Smooth muscle cell (in vitro differentiated cells): ENCODE data around the gene ACLY. TPM values are rescaled to one million over a fixed set of nuclear protein-coding genes. Genes with fewer than 3 reads are reported as not detected.
"Not testable (repeated sequence)": the region's sequence is repeated elsewhere in the genome, so short reads cannot be mapped to it uniquely, and the experiment has no call there.

Source experiments
- DNase-seq: peaks from one replicate; lab custom pipeline; 2025; ENCODE audit not compliant: unreplicated experiment; lab: John Stamatoyannopoulos, UW
- H2AFZ ChIP-seq: fragments of 200-600 bp; sonication (generic); 2 replicates; pipeline ENCODE4 v1.6.0; 2016; ENCODE audit warnings: antibody characterized with exemption, low read depth, mild to moderate bottlenecking
- H3F3A ChIP-seq: fragments of 200-600 bp; sonication (generic); 2 replicates; pipeline ENCODE4 v1.6.0; 2017; ENCODE audit warnings: antibody characterized with exemption, low read depth
- H3K27ac ChIP-seq: fragments of 200-600 bp; sonication (generic); 2 replicates; pipeline ENCODE4 v1.5.1; 2016; ENCODE audit warnings: low read depth, mild to moderate bottlenecking
- H3K27me3 ChIP-seq: fragments of 200-600 bp; sonication (generic); 2 replicates; pipeline ENCODE4 v1.6.1; 2016; ENCODE audit warnings: low read depth, mild to moderate bottlenecking
- H3K36me3 ChIP-seq: fragments of 200-600 bp; sonication (generic); 2 replicates; pipeline ENCODE4 v1.5.1; 2016; ENCODE audit warnings: low read depth
- H3K4me1 ChIP-seq: fragments of 200-600 bp; sonication (generic); 2 replicates; pipeline ENCODE4 v1.5.1; 2016; ENCODE audit warnings: low read depth
- H3K4me2 ChIP-seq: fragments of 200-600 bp; sonication (generic); 2 replicates; pipeline ENCODE4 v1.6.0; 2016; ENCODE audit warnings: mild to moderate bottlenecking
- H3K4me3 ChIP-seq: fragments of 200-600 bp; sonication (generic); 2 replicates; pipeline ENCODE4 v1.5.1; 2016; ENCODE audit warnings: mild to moderate bottlenecking
- H3K79me2 ChIP-seq: fragments of 200-600 bp; sonication (generic); 2 replicates; pipeline ENCODE4 v1.6.0; 2016; ENCODE audit warnings: low read depth, mild to moderate bottlenecking
- H3K9ac ChIP-seq: fragments of 200-600 bp; sonication (generic); 2 replicates; pipeline ENCODE4 v1.6.0; 2016; ENCODE audit warnings: low read depth
- H3K9me3 ChIP-seq: fragments of 200-600 bp; sonication (generic); replicated peaks from 2 replicates; pipeline ENCODE4 v1.5.1; 2016; ENCODE audit warnings: low read depth
- H4K20me1 ChIP-seq: fragments of 200-600 bp; sonication (generic); 2 replicates; pipeline ENCODE4 v1.6.0; 2016; ENCODE audit warnings: low read depth
- CTCF ChIP-seq: fragments of 200-600 bp; sonication (generic); IDR thresholded peaks from 2 replicates; pipeline ENCODE4 v1.5.1; 2017; ENCODE audit warnings: borderline replicate concordance, mild to moderate bottlenecking, antibody characterized with exemption; ENCODE audit not compliant: insufficient read depth, poor library complexity, severe bottlenecking
- WGBS: methylation state at CpG from one replicate; pipeline ENCODE4 v1.1.7; 2016; ENCODE audit warnings: low lambda C conversion rate; 5-methylcytosine and 5-hydroxymethylcytosine counted together
- polyA plus RNA-seq: library from polyadenylated mRNA; unstranded; fragments of >200 nt; fragmentation: Nextera tagmentation; extraction: Ambion mirVana; gene quantifications from 2 replicates; pipeline ENCODE4 v1.2.1, GENCODE V29; 2016
- total RNA-seq: library from RNA; depleted of rRNA; stranded (reverse); fragments of >200 nt; gene quantifications from 2 replicates; pipeline ENCODE4 v1.2.3, GENCODE V29; 2014

Gene ACLY
- total and polyA plus RNA-seq, 2 experiments from 2014 or later: 172 to 188 TPM

DNA sequence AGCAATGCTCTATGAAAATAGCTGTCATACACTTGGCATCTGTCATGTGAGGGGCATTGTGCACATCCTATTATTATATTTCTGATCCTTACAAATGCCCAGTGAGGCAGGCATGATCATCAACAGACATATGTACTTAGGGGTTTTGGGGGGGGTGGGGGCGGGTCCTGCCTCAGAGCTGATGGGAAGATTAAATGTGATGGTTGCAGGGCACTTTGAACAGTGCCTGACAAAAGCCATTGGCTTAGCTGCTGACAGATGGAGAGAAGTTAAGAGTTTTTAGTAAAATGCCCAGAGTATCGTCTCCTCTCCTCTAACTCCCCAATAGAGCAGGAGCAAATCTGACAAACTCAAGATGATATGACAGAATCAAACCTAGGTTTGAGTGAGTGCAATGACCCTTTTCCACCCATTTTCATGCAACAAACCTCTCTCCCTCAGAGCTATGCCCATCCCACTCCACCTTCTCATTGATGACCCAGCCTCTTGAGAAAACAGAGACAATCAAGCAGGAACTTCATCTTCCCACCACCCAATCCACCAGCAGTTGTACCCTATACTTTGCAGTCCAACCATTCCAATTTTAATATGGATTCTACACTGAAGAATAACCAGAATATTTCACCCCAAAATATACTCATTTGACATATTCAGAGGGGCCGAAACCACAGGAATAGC lies 58.4 kb downstream of the ACLY start:
- Histone ChIP-seq H3F3A (no peaks in the 10 kb centered on the region), H2AFZ (no peak overlapping the region), H3K9ac (no peak overlapping the region), H3K27ac (no peak overlapping the region), H3K36me3 (no peaks in the 10 kb centered on the region), H3K4me2 (no peak overlapping the region), H3K79me2 (peaks cover 86% of the 10 kb centered on the region), H3K4me3 (no peak overlapping the region), H3K27me3 (no peaks in the 10 kb centered on the region), H3K4me1 (peaks cover 12% of the 10 kb centered on the region), H4K20me1 (peaks cover 78% of the 10 kb centered on the region), H3K9me3 (no peaks in the 10 kb centered on the region)
- TF ChIP-seq CTCF: no peak
- 71% methylated on average over 3 of the region's 3 CpGs for WGBS
- no peak for DNase-seq

DNA sequence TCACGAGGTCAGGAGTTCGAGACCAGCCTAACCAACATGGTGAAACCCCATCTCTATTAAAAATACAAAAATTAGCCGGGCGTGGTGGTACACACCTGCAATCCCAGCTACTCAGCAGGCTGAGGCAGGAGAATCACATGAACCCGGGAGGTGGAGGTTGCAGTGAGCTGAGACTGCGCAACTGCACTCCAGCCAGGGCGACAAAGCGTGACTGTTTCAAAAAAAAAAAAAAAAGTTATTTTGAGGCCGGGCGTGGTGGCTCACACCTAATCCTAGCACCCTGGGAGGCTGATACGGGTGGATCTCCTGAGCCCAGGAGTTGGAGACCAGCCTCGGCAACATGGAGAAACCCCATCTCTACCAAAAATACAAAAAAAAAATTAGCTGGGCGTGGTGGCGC lies 67.4 kb downstream of the ACLY start:
- peaks cover 70% of the 10 kb centered on the region for H4K20me1 ChIP-seq
- H3F3A ChIP-seq, H3K4me1 ChIP-seq, H3K4me2 ChIP-seq, H2AFZ ChIP-seq, H3K9ac ChIP-seq, DNase-seq, H3K36me3 ChIP-seq, H3K27ac ChIP-seq, H3K9me3 ChIP-seq, H3K27me3 ChIP-seq, H3K4me3 ChIP-seq: not testable (repeated sequence)
- 98% methylated on average over 14 of the region's 14 CpGs for WGBS
- peaks cover 55% of the 10 kb centered on the region for H3K79me2 ChIP-seq

DNA sequence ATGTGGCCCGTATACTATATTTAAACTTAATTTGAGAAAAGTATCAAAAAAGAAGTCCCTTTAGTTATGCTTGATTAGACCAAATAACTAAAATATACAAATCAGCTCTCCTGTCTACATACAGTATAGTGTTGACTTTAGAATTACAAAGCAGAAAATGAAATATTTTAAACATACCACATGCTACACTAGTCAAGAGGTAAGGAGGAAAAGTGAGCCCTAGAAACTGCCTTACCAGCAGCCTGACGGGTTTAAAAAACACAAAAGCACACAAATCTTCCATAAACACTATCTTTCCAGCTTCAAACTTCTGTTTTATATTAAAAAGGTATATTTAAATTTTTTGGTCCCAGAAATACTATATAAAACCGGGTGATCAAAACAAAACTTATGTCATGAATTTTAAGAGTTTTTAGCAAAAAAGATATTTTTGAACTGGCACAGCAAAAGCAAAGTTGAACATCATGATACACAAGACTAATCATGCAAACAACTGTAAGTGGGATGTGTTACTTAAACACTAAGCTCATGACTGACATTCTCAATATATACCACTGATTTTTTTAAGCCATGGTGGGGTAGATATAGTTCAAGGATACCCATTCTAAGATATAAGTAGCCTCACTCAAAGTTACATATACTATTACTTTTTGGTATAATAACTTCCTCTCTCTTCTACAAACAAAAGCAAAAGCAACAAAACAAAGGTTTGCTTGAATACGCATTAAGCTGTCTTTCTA lies 69.3 kb downstream of the ACLY start:
- 92% methylated on average over 4 of the region's 4 CpGs for WGBS
- TF ChIP-seq CTCF: no peak
- H2AFZ ChIP-seq: no peak overlapping the region
- H4K20me1 ChIP-seq: peaks cover 67% of the 10 kb centered on the region
- peaks cover 44% of the 10 kb centered on the region for H3K79me2 ChIP-seq
- H3K4me3 ChIP-seq: no peak overlapping the region
- DNase-seq: no peak
- peaks cover 2% of the 10 kb centered on the region for H3K36me3 ChIP-seq
- no peaks in the 10 kb centered on the region for H3K27me3 ChIP-seq
- H3K27ac ChIP-seq: no peak overlapping the region
- H3F3A ChIP-seq: no peaks in the 10 kb centered on the region
- no peak overlapping the region for H3K9ac ChIP-seq
- no peak overlapping the region for H3K4me2 ChIP-seq
- no peaks in the 10 kb centered on the region for H3K4me1 ChIP-seq
- no peaks in the 10 kb centered on the region for H3K9me3 ChIP-seq

DNA sequence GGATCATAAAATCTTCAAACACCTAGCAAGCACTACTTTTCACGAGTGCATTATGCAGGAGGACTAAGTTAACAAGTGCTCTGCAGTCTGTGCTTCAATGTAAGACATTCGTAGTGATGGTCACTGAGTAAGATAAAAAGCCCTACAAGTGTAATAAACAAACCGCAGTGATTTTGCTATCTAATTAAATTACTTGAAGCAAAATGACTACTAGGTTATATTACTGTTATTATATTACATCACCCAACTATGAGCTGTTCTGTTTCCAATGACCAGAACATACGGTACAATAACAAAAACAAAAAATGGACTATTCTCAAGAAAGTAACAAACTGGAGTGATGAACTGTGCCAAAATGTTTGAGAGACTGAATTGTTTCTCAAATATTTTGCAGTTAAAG lies 70.0 kb downstream of the ACLY start:
- 93% methylated on average over 4 of the region's 4 CpGs for WGBS
- H3K9me3 ChIP-seq: no peaks in the 10 kb centered on the region
- peaks cover 38% of the 10 kb centered on the region for H3K79me2 ChIP-seq
- no peaks in the 10 kb centered on the region for H3K4me1 ChIP-seq
- H3K9ac ChIP-seq: no peak overlapping the region
- H3K36me3 ChIP-seq: no peaks in the 10 kb centered on the region
- no peaks in the 10 kb centered on the region for H3F3A ChIP-seq
- peaks cover 62% of the 10 kb centered on the region for H4K20me1 ChIP-seq
- H3K4me2 ChIP-seq: no peak overlapping the region
- no peaks in the 10 kb centered on the region for H3K27me3 ChIP-seq
- TF ChIP-seq CTCF: no peak
- DNase-seq: no peak
- H3K4me3 ChIP-seq: no peak overlapping the region
- no peak overlapping the region for H3K27ac ChIP-seq
- no peak overlapping the region for H2AFZ ChIP-seq
